Chondrocyte (in vitro differentiated cells): ENCODE results near the gene SPSB1. TPM values are rescaled to one million over a fixed set of nuclear protein-coding genes. Genes with fewer than 3 reads are reported as not detected.

ENCODE experiments used
- DNase-seq: peaks from one replicate; pipeline ENCODE4 v3.0.0; 2021; ENCODE audit warnings: mixed read lengths, low spot score
- H3K27ac Mint-ChIP-seq: one replicate; pipeline ENCODE4 v1.8.0; 2021; ENCODE audit warnings: mild to moderate bottlenecking, moderate library complexity, mixed read lengths; ENCODE audit not compliant: unreplicated experiment
- H3K27me3 Mint-ChIP-seq: 2 replicates; pipeline ENCODE4 v1.8.0; 2021; ENCODE audit warnings: low read depth, mixed read lengths
- H3K36me3 Mint-ChIP-seq: 2 replicates; pipeline ENCODE4 v1.8.0; 2021; ENCODE audit warnings: low read depth, mixed read lengths
- H3K4me1 Mint-ChIP-seq: 2 replicates; pipeline ENCODE4 v1.8.0; 2021; ENCODE audit warnings: low read depth, mild to moderate bottlenecking, mixed read lengths
- H3K4me3 Mint-ChIP-seq: one replicate; pipeline ENCODE4 v1.8.0; 2021; ENCODE audit warnings: mild to moderate bottlenecking, moderate library complexity, mixed read lengths; ENCODE audit not compliant: unreplicated experiment
- H3K9me3 Mint-ChIP-seq: 2 replicates; pipeline ENCODE4 v1.8.0; 2021; ENCODE audit warnings: low read depth, mixed read lengths
- total RNA-seq: library from RNA; stranded (reverse); gene quantifications from 3 replicates; pipeline ENCODE4 v1.2.1, GENCODE V29; 2021
- TF ChIP-seq, protein P1 (sequence below): fragments of 200-600 bp; sonication (generic); IDR thresholded peaks from 2 replicates; pipeline ENCODE4 v1.5.0; 2021; ENCODE audit warnings: antibody characterized with exemption, mild to moderate bottlenecking, moderate library complexity

Gene SPSB1
- total RNA-seq, 1 donor from 2014 or later = 173 TPM

DNA sequence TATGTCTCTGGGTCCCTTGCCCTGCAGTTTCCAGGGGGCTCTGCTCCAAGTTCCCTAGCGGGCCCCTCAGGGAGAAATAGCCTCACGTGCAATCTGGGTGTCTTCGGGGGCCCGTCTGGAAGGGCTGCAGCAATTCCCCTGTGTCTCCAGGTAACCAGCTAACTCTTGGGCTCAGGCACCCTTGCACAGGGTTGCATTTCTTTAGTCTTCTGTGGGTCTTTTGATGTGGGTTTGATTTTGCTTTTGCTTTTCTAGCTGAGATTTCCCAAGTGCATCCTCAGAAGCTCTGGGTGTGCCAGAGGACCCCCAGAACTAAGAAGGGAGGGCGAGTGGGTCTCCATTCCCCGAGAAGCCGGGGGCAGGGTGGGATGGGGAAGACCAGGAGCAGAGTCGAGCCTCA lies 75.7 kb downstream of the SPSB1 start:
- TF ChIP-seq, protein P1, sequence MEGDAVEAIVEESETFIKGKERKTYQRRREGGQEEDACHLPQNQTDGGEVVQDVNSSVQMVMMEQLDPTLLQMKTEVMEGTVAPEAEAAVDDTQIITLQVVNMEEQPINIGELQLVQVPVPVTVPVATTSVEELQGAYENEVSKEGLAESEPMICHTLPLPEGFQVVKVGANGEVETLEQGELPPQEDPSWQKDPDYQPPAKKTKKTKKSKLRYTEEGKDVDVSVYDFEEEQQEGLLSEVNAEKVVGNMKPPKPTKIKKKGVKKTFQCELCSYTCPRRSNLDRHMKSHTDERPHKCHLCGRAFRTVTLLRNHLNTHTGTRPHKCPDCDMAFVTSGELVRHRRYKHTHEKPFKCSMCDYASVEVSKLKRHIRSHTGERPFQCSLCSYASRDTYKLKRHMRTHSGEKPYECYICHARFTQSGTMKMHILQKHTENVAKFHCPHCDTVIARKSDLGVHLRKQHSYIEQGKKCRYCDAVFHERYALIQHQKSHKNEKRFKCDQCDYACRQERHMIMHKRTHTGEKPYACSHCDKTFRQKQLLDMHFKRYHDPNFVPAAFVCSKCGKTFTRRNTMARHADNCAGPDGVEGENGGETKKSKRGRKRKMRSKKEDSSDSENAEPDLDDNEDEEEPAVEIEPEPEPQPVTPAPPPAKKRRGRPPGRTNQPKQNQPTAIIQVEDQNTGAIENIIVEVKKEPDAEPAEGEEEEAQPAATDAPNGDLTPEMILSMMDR = no peak
- DNase-seq = no peak
- Mint-ChIP-seq H3K4me1 (peaks cover 79% of the 10 kb centered on the region), H3K27me3 (no peaks in the 10 kb centered on the region), H3K36me3 (peaks cover 46% of the 10 kb centered on the region), H3K4me3 (no peak overlapping the region), H3K27ac (peak overlapping the region; percentile 49), H3K9me3 (no peaks in the 10 kb centered on the region)

- peak overlapping the region; percentile 96 for H3K27ac Mint-ChIP-seq
Measured at GRCh38 chr1:9369964-9370788, 77.5 kb downstream of the SPSB1 start.

DNA sequence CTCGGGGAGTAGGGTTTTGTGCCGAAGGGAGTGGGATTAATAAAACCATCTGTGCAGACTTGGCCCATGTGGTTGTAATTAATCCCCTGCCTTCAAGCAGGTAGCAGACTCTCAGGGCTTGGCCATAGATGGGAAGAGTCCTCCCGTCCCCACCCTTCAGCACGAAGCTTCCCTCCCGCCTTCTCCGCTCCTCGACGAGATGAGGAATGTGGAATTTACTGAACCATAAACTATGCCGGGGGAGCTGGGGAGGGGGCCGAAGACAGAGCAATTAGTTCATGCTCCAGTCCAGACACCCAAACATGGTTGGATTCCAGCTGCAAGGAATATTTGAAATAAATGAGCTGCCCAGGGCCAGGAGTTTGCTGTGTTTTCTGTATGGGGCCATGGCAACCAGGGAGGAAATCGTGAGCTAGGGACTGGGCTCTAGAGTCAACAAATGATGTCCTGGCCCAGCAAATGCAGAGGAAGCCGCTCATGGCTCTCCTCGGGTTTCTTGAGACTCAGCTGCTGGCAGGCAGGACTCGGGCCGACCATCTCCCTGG lies 78.8 kb downstream of the SPSB1 start:
- Mint-ChIP-seq H3K36me3 (peaks cover 41% of the 10 kb centered on the region), H3K4me1 (peaks cover 84% of the 10 kb centered on the region), H3K4me3 (peak overlapping the region; percentile 35), H3K27ac (peak overlapping the region; percentile 96), H3K9me3 (no peaks in the 10 kb centered on the region), H3K27me3 (no peaks in the 10 kb centered on the region)
- TF ChIP-seq, protein P1 = no peak
- no peak for DNase-seq

More at GRCh38 chr1:9369964-9370788, 77.5 kb downstream of the SPSB1 start:
- Mint-ChIP-seq H3K9me3 (no peaks in the 10 kb centered on the region), H3K4me1 (peaks cover 80% of the 10 kb centered on the region), H3K4me3 (no peak overlapping the region), H3K27me3 (no peaks in the 10 kb centered on the region), H3K36me3 (peaks cover 46% of the 10 kb centered on the region)
- TF ChIP-seq, protein P1 = no peak
- DNase-seq = no peak

GRCh38 chr1:9371951-9372350 lies 79.3 kb downstream of the SPSB1 start:
- no peak for DNase-seq
- TF ChIP-seq, protein P1 = no peak
- Mint-ChIP-seq H3K36me3 (peaks cover 38% of the 10 kb centered on the region), H3K27me3 (no peaks in the 10 kb centered on the region), H3K4me3 (peak overlapping the region; percentile 35), H3K27ac (peak overlapping the region; percentile 96), H3K9me3 (no peaks in the 10 kb centered on the region), H3K4me1 (peaks cover 87% of the 10 kb centered on the region)

- Mint-ChIP-seq H3K27me3 (no peaks in the 10 kb centered on the region), H3K27ac (peak overlapping the region; percentile 96), H3K36me3 (peaks cover 28% of the 10 kb centered on the region), H3K9me3 (no peaks in the 10 kb centered on the region), H3K4me3 (no peak overlapping the region), H3K4me1 (peaks cover 90% of the 10 kb centered on the region)
- TF ChIP-seq, protein P1 = no peak
- no peak for DNase-seq
Measured at GRCh38 chr1:9373619-9374018, 80.9 kb downstream of the SPSB1 start.
